ENCODE results near the gene TRPC3.

GRCh38 chr4:121875652-121876051 is 76.2 kb downstream of the TRPC3 start:
- TF ChIP-seq EZH2phosphoT487 (IDR thresholded peaks at IDR 0.05; ENCODE audit: insufficient read depth, low read depth) (no peak), EZH2 (IDR thresholded peaks at IDR 0.05; ENCODE audit: insufficient read depth, poor library complexity, severe bottlenecking) (no peak)

Data from GM23248 (cell line).